NCI-H526 treated with DMSO at 0.1 percent for 48 hours (cell line): ENCODE results near the gene MAP4K4.
A peak's percentile ranks its signal among the peaks of the same experiment; 100 is the strongest.

Experiments
- DNase-seq: peaks from one replicate; lab custom pipeline; 2025; lab: John Stamatoyannopoulos, UW

The MAP4K4 gene

DNA sequence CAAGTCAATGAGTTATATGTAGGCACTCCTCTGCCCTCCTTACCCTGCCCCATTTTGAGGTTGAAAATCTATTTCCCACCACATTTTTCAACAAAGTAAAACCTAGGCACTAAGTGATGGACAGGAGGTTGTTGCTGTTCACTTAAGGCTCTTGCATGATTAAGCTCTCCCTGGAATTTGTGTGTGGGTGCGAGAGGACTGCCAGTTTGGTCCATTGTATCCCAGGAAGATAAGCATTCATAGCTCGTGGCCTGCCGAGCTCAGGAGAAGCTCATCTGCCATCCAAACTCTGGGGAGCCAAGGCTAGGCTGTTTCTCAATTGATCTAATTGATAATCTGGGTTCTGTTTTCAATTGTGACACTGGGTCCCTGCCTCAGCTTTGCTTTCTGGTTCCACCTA is 4.7 kb upstream of the MAP4K4 start:
- no peak for DNase-seq

DNA sequence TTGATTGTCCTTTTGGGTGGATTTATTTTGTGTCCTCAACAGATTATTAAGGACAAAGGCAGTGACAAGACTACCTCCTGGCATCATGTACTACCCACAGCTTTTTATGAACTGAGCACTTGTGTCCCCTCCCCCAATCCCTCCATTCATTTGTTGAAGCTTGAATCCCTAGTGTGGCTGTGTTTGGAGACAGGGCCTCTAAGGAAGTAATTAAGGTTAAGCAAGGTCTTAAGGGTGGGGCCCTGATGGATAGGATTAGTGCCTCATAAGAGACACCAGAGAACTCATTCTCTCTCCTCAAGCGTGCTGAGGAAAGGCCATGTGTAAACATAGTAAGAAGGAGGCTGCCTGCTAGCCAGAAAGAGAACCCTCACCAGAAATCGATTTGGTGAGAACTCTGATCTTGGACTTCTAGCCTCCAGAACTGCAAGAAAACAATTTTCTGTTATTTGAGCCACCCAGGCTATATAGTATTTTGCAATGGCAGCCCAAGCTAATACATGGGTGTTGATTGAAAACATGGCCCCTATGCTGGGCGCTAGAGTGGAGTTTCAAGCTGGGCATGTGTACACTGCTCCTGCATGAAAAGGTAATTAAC is 3.4 kb upstream of the MAP4K4 start:
- DNase-seq = no peak

- peak; percentile 27 for DNase-seq
Observed at GRCh38 chr2:101696272-101697123, 1.0 kb upstream of the MAP4K4 start.

DNA sequence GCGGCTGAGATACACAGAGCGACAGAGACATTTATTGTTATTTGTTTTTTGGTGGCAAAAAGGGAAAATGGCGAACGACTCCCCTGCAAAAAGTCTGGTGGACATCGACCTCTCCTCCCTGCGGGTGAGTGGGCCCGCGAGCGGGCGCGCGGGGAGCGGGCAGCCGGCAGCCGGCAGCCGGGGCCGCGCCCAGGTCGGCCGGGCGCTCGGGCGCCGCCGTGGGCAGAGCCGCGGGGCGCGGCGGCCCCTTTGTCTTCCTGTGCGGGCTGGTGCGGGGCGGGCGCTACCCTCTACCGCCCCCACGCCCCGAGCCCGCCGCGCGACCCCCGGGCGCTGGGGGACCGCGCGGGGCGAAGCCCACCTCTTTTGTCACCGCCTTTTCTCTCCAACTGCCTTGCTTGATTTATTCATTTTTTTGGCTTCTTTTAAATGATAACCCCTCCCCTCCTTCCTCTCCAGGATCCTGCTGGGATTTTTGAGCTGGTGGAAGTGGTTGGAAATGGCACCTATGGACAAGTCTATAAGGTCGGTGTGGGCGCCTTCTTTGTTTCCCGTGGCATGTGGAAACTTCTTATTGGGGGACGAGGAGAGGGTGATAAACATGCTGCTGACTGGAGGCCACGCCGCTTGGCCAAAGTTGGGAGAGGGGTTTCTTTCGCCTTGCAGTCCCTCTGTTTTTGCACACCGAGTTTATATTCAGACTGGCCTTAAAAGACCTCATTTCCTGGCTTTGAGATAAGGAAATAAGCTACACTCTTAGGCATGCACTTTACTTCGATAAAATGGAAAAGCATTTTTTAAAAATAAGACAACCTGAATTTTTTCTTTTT is 722 bp downstream of the MAP4K4 start:
- DNase-seq = no peak

- DNase-seq = peak; percentile 21
Observed at GRCh38 chr2:101698844-101699754, 1.6 kb downstream of the MAP4K4 start.

GRCh38 chr2:101699755-101700461 is 2.4 kb downstream of the MAP4K4 start:
- DNase-seq = no peak

- no peak for DNase-seq
Observed at GRCh38 chr2:101704046-101704466, 6.5 kb downstream of the MAP4K4 start.

DNA sequence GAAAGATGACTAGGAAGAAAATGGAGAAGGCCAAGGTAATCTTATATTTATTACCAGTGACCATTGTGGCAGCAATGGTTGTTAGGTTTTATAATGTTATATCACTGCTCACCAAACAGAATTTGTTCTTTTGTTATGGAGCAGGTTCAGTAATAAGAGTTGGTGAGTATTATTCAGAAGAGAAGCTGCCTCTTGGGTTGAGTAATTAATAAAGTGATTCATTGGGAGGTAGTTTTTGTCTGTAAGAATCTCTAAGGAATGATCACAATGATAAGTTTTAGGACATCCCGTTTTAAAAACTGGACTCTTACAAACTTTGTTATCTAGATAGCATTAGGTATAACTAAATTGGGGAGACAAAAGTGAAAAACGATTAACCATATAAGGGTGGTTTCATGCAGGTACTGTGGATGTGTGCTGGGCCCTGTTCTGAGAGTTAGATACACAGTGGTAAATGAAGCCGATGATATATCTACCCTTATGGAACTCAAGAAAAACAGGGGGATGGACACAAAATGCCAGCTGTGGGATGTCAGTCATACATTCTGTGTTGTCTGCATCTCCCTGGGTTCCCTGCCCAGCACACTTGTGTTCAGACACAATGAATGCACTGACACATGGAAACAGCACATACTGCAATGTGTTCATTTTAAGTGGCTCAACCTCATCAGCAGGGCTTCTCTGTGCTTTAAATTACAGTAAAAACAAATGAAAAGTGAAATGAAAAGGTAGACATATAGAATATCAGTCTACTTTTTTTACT is 7.5 kb downstream of the MAP4K4 start:
- no peak for DNase-seq

DNA sequence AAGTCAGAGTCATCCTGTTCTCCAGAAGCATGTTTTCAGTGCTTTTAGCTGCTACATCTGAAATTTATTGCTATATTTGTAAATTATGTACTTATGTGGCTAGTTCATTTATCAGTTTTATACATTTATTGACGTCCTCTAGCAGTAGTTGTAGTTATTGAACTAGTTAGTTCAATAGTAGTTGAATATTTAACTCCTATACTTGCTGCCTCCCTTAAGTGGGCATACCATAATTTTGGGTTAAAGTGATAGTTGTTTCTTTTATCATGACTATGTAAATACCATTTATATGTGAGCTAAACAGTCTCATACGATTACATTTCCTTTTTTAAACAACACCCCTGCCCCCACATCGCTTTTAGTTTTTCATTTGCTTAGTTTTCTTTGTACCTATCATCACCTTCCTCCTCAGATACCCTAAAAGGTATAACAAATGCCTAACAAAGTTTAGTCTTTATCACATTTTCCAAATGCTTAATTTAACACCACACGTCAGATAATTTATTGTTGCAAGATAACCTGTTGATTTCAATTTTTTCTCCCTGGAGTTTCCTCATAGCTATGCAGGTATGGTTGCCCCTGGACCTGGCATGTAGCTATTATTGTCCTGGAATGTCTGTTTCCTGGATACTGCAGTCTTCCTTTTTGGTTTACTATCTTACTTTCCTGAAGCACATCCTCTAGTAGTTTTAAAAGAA is 8.8 kb downstream of the MAP4K4 start:
- no peak for DNase-seq

DNA sequence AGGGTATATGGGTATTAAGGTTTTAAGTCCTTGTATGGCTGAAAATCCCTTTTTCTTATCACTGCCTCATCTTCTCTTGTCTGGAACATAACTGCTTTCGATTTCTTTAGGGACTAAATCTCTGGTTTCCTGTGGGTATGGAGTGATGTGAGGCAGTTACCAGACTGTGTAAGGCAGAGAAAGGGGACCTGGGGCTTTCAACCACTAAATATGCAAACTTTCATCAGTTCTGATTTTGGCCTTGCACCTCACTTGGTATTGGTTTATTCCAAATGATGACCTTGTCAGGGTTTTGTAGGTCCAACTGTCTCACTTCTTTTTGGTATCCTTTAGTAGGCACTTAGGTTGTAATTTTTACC is 9.3 kb downstream of the MAP4K4 start:
- no peak for DNase-seq

DNA sequence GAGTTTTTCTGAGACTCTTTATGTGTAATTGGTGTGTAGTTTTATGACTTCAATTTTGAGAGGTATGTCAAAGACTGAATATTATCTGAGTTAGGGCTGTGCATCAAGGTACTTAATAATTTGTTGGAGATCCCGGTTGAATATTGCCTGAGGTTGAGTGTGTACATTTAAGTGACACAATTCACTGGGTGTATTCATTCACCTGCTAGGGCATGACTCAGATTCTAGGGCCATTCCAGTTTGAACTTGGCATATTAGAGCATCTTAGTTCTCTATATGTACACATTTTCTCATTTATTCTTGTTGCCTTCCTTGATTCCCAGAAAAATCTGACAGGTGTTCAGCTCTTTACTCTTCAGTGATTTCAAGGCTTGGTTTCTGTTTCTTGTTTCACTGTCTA is 12.5 kb downstream of the MAP4K4 start:
- no peak for DNase-seq

DNA sequence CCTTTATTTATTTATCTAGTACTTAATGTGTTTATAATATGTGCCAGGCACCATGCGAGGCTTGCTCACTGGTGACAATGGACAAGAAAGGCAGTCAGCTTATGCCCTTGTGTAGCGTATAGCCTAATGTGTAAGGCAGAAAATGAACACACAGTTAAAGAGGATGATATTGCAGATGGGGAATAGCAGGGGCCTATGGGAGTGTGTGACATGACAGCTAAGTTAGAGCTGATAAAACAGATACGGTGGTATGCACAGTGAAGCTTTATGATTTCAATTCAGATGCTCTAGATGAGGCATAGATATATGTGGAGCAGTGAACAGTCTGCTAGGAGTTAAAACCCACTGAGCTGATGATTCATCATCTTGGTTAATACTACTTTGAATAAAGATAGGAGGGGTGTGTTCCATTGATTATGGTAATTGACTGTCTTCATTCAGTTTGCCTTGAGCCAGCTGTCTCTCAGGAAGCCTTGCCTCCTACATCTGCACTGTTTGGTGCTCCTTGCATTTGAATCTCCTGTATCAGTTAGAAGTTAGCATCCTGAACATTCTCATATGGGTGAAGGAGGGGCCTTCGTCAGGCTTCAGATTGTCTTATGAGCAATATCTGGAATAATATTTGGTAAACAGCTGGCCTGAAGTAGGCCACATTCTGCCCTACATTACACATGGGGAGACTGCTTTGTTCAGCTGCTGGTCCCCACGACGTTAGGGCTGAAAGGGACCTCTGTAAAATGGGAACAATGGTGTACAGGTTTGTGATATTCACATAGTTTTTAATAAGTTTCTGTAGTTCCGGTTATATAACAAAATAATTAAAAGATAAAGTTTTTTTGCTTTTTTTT is 13.2 kb downstream of the MAP4K4 start:
- DNase-seq = no peak

DNA sequence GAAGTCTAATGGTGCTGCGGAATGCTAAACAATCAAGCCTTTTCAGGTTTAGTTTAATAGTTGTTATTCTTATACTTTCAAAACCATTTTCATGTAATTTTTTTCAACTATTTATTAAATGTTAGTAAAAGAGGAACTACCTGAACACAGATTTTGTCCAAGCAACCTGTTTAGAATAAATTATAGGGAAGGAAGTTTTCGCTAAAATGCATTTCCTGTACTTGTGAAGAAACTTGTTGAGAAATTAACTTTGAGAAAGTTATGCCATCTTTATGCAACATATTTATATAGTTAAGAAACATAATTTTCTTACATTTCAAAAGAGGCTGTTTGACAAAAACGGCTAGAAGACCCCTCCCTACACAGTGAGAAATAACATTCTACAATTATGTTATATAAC is 16.6 kb downstream of the MAP4K4 start:
- DNase-seq = no peak

- no peak for DNase-seq
Observed at GRCh38 chr2:101717071-101717845, 19.8 kb downstream of the MAP4K4 start.

GRCh38 chr2:101718479-101718878 is 21.0 kb downstream of the MAP4K4 start:
- no peak for DNase-seq

GRCh38 chr2:101718993-101719571 is 21.6 kb downstream of the MAP4K4 start:
- no peak for DNase-seq

GRCh38 chr2:101720732-101721131 is 23.2 kb downstream of the MAP4K4 start:
- DNase-seq = no peak

DNA sequence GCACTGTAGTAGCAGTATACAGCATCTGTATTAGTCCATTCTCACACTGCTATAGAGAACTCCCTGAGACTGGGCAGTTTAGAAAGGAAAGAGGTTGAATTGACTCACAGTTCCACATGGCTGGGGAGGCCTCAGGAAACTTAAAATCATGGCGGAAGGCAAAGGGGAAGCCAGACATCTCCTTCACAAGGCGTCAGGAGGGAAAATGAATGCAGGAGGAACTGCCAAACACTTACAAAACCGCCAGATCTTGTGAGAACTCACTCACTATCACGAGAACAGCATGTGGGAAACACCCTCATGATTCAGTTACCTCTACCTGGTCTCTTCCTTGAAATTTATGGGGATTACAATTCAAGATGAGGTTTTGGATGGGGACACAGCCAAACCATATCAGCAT is 25.4 kb downstream of the MAP4K4 start:
- DNase-seq = no peak
